HEK293 (cell line): Measurements from ENCODE around the gene CCDC69.

Experiments used
- GFI1B ChIP-seq: fragments of 450-650 bp; formaldehyde crosslinking; IDR thresholded peaks from 2 replicates; pipeline ENCODE4 v1.5.1; 2016; ENCODE audit warnings: missing biosample characterization, missing genetic modification characterization
- ZBTB1 ChIP-seq: fragments of 450-650 bp; formaldehyde crosslinking; IDR thresholded peaks from 2 replicates; pipeline ENCODE4 v1.5.1; 2016; ENCODE audit warnings: missing biosample characterization, missing genetic modification characterization
- ZNF155 ChIP-seq: fragments of 450-650 bp; formaldehyde crosslinking; IDR thresholded peaks from 2 replicates; pipeline ENCODE4 v1.5.1; 2016; ENCODE audit warnings: missing biosample characterization, missing genetic modification characterization
- ZNF211 ChIP-seq: fragments of 450-650 bp; formaldehyde crosslinking; IDR thresholded peaks from 2 replicates; pipeline ENCODE4 v1.5.1; 2016; ENCODE audit warnings: low read depth, missing biosample characterization, missing genetic modification characterization
- ZNF624 ChIP-seq: fragments of 450-650 bp; formaldehyde crosslinking; IDR thresholded peaks from 2 replicates; pipeline ENCODE4 v1.5.1; 2017; ENCODE audit warnings: missing biosample characterization, missing genetic modification characterization
- ZNF664 ChIP-seq: fragments of 450-650 bp; formaldehyde crosslinking; IDR thresholded peaks from 2 replicates; pipeline ENCODE4 v1.5.1; 2016; ENCODE audit warnings: missing biosample characterization, missing genetic modification characterization
- ZNF670 ChIP-seq: fragments of 450-650 bp; formaldehyde crosslinking; IDR thresholded peaks from 2 replicates; pipeline ENCODE4 v1.5.1; 2016; ENCODE audit warnings: missing biosample characterization, missing genetic modification characterization, low read depth
- ZNF768 ChIP-seq: fragments of 450-650 bp; formaldehyde crosslinking; IDR thresholded peaks from 2 replicates; pipeline ENCODE4 v1.5.1; 2018; ENCODE audit warnings: missing biosample characterization, mild to moderate bottlenecking, missing genetic modification characterization
- ZNF776 ChIP-seq: fragments of 450-650 bp; formaldehyde crosslinking; IDR thresholded peaks from 2 replicates; pipeline ENCODE4 v1.5.0; 2017; ENCODE audit warnings: missing biosample characterization, missing genetic modification characterization, borderline replicate concordance
- TF ChIP-seq, protein P1 (sequence below): fragments of 450-650 bp; formaldehyde crosslinking; IDR thresholded peaks from 2 replicates; pipeline ENCODE4 v1.5.1; 2016; ENCODE audit warnings: missing biosample characterization, missing genetic modification characterization
- TF ChIP-seq, protein P2 (sequence below): fragments of 450-650 bp; formaldehyde crosslinking; IDR thresholded peaks from 2 replicates; pipeline ENCODE4 v1.5.1; 2016; ENCODE audit warnings: missing biosample characterization, missing genetic modification characterization
- TF ChIP-seq, protein P3 (sequence below): fragments of 450-650 bp; formaldehyde crosslinking; IDR thresholded peaks from 2 replicates; pipeline ENCODE4 v1.5.1; 2016; ENCODE audit warnings: missing biosample characterization, missing genetic modification characterization
- TF ChIP-seq, protein P4 (sequence below): fragments of 450-650 bp; formaldehyde crosslinking; IDR thresholded peaks from 2 replicates; pipeline ENCODE4 v1.5.1; 2016; ENCODE audit warnings: missing biosample characterization, missing genetic modification characterization, low read depth

DNA sequence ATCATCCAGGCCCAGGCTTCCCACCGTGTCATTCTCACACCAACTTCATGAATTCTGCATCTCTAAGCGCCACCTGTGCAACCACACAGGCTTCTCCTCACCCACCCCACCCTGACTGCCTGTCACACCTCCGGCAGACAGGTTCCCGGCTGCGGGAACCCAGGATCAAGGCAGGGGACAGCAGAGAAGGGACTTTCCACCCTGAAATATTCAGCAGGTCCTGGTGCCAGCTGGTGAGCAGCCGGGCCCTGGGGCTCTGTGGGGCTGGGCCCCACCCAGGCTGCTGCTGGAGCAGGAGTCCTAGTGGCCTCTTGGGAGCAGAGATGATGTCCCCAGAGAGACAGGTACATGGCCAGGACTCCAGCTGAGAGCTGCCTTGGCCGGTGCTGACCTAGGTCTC, 79.0 kb downstream of the CCDC69 start:
- TF ChIP-seq, protein P1, sequence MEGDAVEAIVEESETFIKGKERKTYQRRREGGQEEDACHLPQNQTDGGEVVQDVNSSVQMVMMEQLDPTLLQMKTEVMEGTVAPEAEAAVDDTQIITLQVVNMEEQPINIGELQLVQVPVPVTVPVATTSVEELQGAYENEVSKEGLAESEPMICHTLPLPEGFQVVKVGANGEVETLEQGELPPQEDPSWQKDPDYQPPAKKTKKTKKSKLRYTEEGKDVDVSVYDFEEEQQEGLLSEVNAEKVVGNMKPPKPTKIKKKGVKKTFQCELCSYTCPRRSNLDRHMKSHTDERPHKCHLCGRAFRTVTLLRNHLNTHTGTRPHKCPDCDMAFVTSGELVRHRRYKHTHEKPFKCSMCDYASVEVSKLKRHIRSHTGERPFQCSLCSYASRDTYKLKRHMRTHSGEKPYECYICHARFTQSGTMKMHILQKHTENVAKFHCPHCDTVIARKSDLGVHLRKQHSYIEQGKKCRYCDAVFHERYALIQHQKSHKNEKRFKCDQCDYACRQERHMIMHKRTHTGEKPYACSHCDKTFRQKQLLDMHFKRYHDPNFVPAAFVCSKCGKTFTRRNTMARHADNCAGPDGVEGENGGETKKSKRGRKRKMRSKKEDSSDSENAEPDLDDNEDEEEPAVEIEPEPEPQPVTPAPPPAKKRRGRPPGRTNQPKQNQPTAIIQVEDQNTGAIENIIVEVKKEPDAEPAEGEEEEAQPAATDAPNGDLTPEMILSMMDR = no peak
- TF ChIP-seq ZNF664 (tag by site-specific recombination) (no peak), ZNF211 (tag by site-specific recombination) (no peak), ZNF155 (tag by site-specific recombination) (no peak), ZNF768 (tag by site-specific recombination) (no peak), ZNF776 (no peak), ZBTB1 (no peak), ZNF670 (no peak), ZNF624 (tag by site-specific recombination) (no peak), GFI1B (tag by site-specific recombination) (no peak)
- TF ChIP-seq, protein P2, sequence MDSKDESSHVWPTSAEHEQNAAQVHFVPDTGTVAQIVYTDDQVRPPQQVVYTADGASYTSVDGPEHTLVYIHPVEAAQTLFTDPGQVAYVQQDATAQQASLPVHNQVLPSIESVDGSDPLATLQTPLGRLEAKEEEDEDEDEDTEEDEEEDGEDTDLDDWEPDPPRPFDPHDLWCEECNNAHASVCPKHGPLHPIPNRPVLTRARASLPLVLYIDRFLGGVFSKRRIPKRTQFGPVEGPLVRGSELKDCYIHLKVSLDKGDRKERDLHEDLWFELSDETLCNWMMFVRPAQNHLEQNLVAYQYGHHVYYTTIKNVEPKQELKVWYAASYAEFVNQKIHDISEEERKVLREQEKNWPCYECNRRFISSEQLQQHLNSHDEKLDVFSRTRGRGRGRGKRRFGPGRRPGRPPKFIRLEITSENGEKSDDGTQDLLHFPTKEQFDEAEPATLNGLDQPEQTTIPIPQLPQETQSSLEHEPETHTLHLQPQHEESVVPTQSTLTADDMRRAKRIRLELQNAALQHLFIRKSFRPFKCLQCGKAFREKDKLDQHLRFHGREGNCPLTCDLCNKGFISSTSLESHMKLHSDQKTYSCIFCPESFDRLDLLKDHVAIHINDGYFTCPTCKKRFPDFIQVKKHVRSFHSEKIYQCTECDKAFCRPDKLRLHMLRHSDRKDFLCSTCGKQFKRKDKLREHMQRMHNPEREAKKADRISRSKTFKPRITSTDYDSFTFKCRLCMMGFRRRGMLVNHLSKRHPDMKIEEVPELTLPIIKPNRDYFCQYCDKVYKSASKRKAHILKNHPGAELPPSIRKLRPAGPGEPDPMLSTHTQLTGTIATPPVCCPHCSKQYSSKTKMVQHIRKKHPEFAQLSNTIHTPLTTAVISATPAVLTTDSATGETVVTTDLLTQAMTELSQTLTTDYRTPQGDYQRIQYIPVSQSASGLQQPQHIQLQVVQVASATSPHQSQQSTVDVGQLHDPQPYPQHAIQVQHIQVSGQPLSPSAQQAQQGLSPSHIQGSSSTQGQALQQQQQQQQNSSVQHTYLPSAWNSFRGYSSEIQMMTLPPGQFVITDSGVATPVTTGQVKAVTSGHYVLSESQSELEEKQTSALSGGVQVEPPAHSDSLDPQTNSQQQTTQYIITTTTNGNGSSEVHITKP (tag by site-specific recombination) = no peak
- TF ChIP-seq, protein P3, sequence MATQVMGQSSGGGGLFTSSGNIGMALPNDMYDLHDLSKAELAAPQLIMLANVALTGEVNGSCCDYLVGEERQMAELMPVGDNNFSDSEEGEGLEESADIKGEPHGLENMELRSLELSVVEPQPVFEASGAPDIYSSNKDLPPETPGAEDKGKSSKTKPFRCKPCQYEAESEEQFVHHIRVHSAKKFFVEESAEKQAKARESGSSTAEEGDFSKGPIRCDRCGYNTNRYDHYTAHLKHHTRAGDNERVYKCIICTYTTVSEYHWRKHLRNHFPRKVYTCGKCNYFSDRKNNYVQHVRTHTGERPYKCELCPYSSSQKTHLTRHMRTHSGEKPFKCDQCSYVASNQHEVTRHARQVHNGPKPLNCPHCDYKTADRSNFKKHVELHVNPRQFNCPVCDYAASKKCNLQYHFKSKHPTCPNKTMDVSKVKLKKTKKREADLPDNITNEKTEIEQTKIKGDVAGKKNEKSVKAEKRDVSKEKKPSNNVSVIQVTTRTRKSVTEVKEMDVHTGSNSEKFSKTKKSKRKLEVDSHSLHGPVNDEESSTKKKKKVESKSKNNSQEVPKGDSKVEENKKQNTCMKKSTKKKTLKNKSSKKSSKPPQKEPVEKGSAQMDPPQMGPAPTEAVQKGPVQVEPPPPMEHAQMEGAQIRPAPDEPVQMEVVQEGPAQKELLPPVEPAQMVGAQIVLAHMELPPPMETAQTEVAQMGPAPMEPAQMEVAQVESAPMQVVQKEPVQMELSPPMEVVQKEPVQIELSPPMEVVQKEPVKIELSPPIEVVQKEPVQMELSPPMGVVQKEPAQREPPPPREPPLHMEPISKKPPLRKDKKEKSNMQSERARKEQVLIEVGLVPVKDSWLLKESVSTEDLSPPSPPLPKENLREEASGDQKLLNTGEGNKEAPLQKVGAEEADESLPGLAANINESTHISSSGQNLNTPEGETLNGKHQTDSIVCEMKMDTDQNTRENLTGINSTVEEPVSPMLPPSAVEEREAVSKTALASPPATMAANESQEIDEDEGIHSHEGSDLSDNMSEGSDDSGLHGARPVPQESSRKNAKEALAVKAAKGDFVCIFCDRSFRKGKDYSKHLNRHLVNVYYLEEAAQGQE (tag by site-specific recombination) = no peak
- TF ChIP-seq, protein P4, sequence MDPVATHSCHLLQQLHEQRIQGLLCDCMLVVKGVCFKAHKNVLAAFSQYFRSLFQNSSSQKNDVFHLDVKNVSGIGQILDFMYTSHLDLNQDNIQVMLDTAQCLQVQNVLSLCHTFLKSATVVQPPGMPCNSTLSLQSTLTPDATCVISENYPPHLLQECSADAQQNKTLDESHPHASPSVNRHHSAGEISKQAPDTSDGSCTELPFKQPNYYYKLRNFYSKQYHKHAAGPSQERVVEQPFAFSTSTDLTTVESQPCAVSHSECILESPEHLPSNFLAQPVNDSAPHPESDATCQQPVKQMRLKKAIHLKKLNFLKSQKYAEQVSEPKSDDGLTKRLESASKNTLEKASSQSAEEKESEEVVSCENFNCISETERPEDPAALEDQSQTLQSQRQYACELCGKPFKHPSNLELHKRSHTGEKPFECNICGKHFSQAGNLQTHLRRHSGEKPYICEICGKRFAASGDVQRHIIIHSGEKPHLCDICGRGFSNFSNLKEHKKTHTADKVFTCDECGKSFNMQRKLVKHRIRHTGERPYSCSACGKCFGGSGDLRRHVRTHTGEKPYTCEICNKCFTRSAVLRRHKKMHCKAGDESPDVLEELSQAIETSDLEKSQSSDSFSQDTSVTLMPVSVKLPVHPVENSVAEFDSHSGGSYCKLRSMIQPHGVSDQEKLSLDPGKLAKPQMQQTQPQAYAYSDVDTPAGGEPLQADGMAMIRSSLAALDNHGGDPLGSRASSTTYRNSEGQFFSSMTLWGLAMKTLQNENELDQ (tag by site-specific recombination) = no peak
